Adrenal gland (tissue), 12 donors: ENCODE data around the gene MMP17. TPM values are rescaled to one million over a fixed set of nuclear protein-coding genes. Genes with fewer than 3 reads are reported as not detected.

ENCODE experiments used
- DNase-seq, 7 donors: peaks; one replicate each; pipeline ENCODE4 v3.0.0-alpha.2; 2019 to 2020
- H3K27ac ChIP-seq, 5 donors: fragments of 200-600 bp; sonication (generic) in 4 of 5; 1 replicate in 3 of 5; 2 replicates in 2 of 5; pipeline versions ENCODE4 v1.5.1 to v1.8.0; 2016 to 2020; ENCODE audit warnings: mild to moderate bottlenecking in 1 of 5
- H3K27me3 ChIP-seq: fragments of 200-600 bp; 2 replicates; pipeline ENCODE4 v1.8.0; 2021
- H3K36me3 ChIP-seq, 2 donors: fragments of 200-600 bp; replicated peaks in 1 of 2; 1 replicate in 1 of 2; 2 replicates in 1 of 2; pipeline versions ENCODE4 v1.5.1 to v1.8.0; 2018 to 2022
- H3K4me1 ChIP-seq, 2 donors: fragments of 200-600 bp; replicated peaks in 1 of 2; 1 replicate in 1 of 2; 2 replicates in 1 of 2; pipeline versions ENCODE4 v1.5.1 to v1.8.0; 2018 to 2021
- H3K4me3 ChIP-seq, 4 donors: fragments of 200-600 bp; sonication (generic) in 3 of 4; one replicate each; pipeline ENCODE4 v1.5.1; 2016 to 2018
- H3K9me3 ChIP-seq, 3 donors: fragments of 200-600 bp; sonication (generic) in 1 of 3; replicated peaks in 1 of 3; 1 replicate in 2 of 3; 2 replicates in 1 of 3; pipeline versions ENCODE4 v1.5.1 to v1.8.0; 2016 to 2021
- POLR2A ChIP-seq, 2 donors: fragments of 450-650 bp; IDR thresholded peaks; one replicate each; pipeline ENCODE4 v1.6.1; 2017; ENCODE audit warnings: antibody characterized with exemption in 2 of 2, mild to moderate bottlenecking in 2 of 2, moderate library complexity in 1 of 2
- WGBS, 4 donors: extraction: QIAGEN DNeasy Blood & Tissue Kit in 2 of 4; methylation state at CpG; one replicate each; pipeline versions ENCODE4 v1.1.5 to v1.1.7; 2013 to 2017; 5-methylcytosine and 5-hydroxymethylcytosine counted together
- intact Hi-C, 2 donors: fragments of 100-400 bp; cut with DNase I; formaldehyde crosslinking; loops; one replicate each; pipeline versions ENCODE4 v1.14.1 to v1.15.0; 2022 to 2023
- polyA plus RNA-seq, 3 donors: library from polyadenylated mRNA; stranded (reverse); fragments of 200-250 nt in 2 of 3; fragments of 350-450 nt in 1 of 3; fragmentation: Illumina TruSeq in 1 of 3; extraction: RNeasy Lipid Tissue Mini Kit (QIAGEN cat#74804) in 1 of 3; gene quantifications; one replicate each; pipeline ENCODE4 v1.2.3, GENCODE V29; 2013 to 2014
- total RNA-seq, 9 donors: library from RNA; depleted of rRNA in 4 of 9; stranded (reverse); fragments of >200 nt in 4 of 9; fragments of 120-200 nt in 1 of 9; fragmentation: NEBNext Ultra II Directional in 1 of 9; extraction: Animal tissue kit (Norgen Biotek cat#: 25700) in 1 of 9; gene quantifications; one replicate each; pipeline versions ENCODE4 v1.1.0 to v1.2.4, GENCODE V29; 2013 to 2023
- TF ChIP-seq, protein P1 (sequence below), 6 experiments: fragments of 450-650 bp in 4 of 6; fragments of 200-600 bp in 2 of 6; sonication (generic) in 1 of 6; IDR thresholded peaks; 1 replicate in 5 of 6; 2 replicates in 1 of 6; pipeline versions ENCODE4 v1.5.1 to v1.8.0; 2016 to 2021; ENCODE audit warnings: antibody characterized with exemption in 6 of 6, mild to moderate bottlenecking in 2 of 6, moderate library complexity in 1 of 6
- donor health status: healthy with polysubstance abuse.
- donor health status: Bipolar disorder and iron deficiency.
- donor health status: DM: yes; HTN: yes; CAD: no.
- donor health status: DM: no; HTN: no; CAD: no.
- donor health status: DM: no; HTN: no; CAD: no.
- donor health status: DM: yes; HTN: yes; CAD: no.

Gene MMP17
- total and polyA plus RNA-seq, 12 donors, result 0.32 to 16.5 (median 1.1) TPM; not detected in 1

DNA sequence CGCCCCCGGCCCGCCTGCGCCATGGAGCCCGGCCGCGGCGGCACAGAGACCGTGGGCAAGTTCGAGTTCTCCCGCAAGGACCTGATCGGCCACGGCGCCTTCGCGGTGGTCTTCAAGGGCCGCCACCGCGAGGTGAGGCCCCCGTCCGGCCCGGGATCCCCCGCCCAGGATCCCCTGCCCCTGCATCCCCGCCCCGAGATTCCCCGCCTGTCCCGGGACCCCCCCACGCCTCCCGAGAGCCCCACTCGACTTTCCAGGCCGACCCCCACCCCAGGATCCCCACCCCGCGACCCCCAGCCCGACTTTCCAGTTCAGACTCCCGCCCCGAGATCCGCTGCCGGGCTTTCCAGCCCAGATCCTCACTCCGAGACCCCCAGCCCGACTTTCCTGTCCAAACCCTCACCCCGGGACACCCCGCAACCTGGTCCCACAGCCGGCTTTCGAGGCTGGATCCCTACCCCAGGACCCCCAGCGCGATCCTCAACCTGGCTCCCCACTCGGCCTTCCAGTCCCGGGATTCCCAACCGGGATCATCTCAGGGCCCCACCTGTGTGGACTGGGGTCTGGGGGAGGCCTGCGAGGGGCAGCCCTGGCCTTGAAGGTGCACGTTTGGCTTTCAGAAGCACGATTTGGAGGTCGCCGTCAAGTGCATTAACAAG lies 66.9 kb downstream of the MMP17 start:
- Histone ChIP-seq H3K36me3 (peaks cover 0 to 6% of the 10 kb centered on the region in 2 donors), H3K27ac (peak overlapping the region; percentile 93 to 98 (median 97)), H3K27me3 (no peaks in the 10 kb centered on the region), H3K9me3 (no peaks in the 10 kb centered on the region), H3K4me3 (peak overlapping the region in 3 of 4 donors; percentile 60 to 91 (median 83)), H3K4me1 (peaks cover 21% of the 10 kb centered on the region in 2 donors)
- DNase-seq, result peak in 3 of 7 donors; percentile 30 to 52 (median 51)
- TF ChIP-seq, protein P1, sequence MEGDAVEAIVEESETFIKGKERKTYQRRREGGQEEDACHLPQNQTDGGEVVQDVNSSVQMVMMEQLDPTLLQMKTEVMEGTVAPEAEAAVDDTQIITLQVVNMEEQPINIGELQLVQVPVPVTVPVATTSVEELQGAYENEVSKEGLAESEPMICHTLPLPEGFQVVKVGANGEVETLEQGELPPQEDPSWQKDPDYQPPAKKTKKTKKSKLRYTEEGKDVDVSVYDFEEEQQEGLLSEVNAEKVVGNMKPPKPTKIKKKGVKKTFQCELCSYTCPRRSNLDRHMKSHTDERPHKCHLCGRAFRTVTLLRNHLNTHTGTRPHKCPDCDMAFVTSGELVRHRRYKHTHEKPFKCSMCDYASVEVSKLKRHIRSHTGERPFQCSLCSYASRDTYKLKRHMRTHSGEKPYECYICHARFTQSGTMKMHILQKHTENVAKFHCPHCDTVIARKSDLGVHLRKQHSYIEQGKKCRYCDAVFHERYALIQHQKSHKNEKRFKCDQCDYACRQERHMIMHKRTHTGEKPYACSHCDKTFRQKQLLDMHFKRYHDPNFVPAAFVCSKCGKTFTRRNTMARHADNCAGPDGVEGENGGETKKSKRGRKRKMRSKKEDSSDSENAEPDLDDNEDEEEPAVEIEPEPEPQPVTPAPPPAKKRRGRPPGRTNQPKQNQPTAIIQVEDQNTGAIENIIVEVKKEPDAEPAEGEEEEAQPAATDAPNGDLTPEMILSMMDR (IDR thresholded peaks at IDR 0.05), result no peak
- TF ChIP-seq POLR2A (IDR thresholded peaks at IDR 0.05), result no peak
- intact Hi-C loops, result no loop called here
- WGBS, 4 donors, result 0 to 6% (median 1%) methylated on average over 11 to 54 of the region's 54 CpGs

- Histone ChIP-seq H3K27me3 (no peaks in the 10 kb centered on the region), H3K36me3 (peaks cover 0 to 6% of the 10 kb centered on the region in 2 donors), H3K4me3 (peak overlapping the region in 3 of 4 donors; percentile 60 to 91 (median 83)), H3K9me3 (no peaks in the 10 kb centered on the region), H3K27ac (peak overlapping the region; percentile 93 to 98 (median 97)), H3K4me1 (peaks cover 21 to 27% of the 10 kb centered on the region in 2 donors)
- no peak for DNase-seq
- TF ChIP-seq, protein P1 (IDR thresholded peaks at IDR 0.05), result no peak
- TF ChIP-seq POLR2A (IDR thresholded peaks at IDR 0.05), result no peak
- intact Hi-C loops, result no loop called here
- WGBS, 4 donors, result 0 to 7% (median 2%) methylated on average over 9 to 12 of the region's 12 CpGs
Observed at GRCh38 chr12:131895640-131896079, 67.5 kb downstream of the MMP17 start.

DNA sequence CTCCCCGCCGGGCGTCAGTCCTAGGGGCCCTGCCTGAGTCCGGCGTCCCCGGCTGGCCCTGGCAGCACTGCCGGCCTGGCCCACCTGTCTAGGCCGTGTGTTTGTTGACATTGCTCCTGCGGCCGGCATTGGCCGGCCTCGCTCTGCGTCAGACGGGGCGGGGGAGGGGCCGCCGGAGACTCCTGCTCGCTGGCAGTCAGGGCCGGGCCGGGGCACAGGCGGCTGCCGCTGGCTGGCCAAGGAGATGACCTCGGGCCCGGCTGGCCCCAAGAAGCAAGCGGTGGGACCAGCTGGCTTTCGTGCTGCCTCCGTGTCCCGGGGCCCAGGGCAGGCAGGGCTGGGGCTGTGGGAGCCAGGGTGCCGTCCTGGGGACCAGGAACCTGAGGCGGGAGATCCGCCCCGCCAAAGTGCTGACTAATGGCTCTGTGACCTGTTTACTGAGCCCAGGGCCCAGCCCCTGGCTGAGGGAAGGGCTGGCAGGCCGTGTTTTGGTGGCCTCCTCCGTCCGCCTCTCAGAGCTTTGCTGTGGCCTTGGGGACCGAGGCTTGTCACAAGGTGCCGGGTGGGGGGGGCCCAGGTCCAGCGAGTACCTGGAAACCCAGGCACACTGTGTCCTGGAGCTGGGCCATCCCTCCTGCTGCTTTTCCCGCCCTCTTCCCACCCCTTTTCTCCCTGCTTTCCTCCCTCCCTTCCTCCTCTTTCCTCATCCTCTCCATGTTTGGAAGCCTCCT lies 68.1 kb downstream of the MMP17 start:
- H3K4me3 ChIP-seq, result peak overlapping the region in 3 of 4 donors; percentile 18 to 91 (median 83)
- H3K36me3 ChIP-seq, result peaks cover 0 to 6% of the 10 kb centered on the region in 2 donors
- no peaks in the 10 kb centered on the region for H3K27me3 ChIP-seq
- peaks cover 21 to 32% of the 10 kb centered on the region in 2 donors for H3K4me1 ChIP-seq
- intact Hi-C loops, result no loop called here
- peak; percentile 95 for TF ChIP-seq POLR2A (IDR thresholded peaks at IDR 0.05)
- TF ChIP-seq, protein P1 (IDR thresholded peaks at IDR 0.05), result no peak
- 0 to 3% (median 1%) methylated on average over 4 to 39 of the region's 39 CpGs for WGBS, 4 donors
- H3K9me3 ChIP-seq, result no peaks in the 10 kb centered on the region
- peak; percentile 94 to 97 (median 95) for DNase-seq
- peak overlapping the region; percentile 93 to 98 (median 97) for H3K27ac ChIP-seq

GRCh38 chr12:131896811-131897270 lies 68.6 kb downstream of the MMP17 start:
- DNase-seq, result peak in 1 of 7 donors; percentile 94
- 36 to 51% (median 45%) methylated on average over 9 to 14 of the region's 14 CpGs for WGBS, 4 donors
- Histone ChIP-seq H3K36me3 (peaks cover 0 to 6% of the 10 kb centered on the region in 2 donors), H3K27me3 (no peaks in the 10 kb centered on the region), H3K4me3 (peak overlapping the region in 2 of 4 donors; percentile 83 to 91), H3K9me3 (no peaks in the 10 kb centered on the region), H3K27ac (peak overlapping the region; percentile 93 to 98 (median 97)), H3K4me1 (peaks cover 21 to 38% of the 10 kb centered on the region in 2 donors)
- TF ChIP-seq POLR2A (IDR thresholded peaks at IDR 0.05), result no peak
- TF ChIP-seq, protein P1 (IDR thresholded peaks at IDR 0.05), result no peak
- intact Hi-C loops, result no loop called here
